ENCODE measurements around the gene MPZL1. TPM values are rescaled to one million over a fixed set of nuclear protein-coding genes. Genes with fewer than 3 reads are reported as not detected.

MPZL1 gene
- total and polyA plus RNA-seq, 2 of the 8 experiments (the other 6 are each of a cell fraction or from before 2014, with no cell fraction given), result 37.8 to 120 TPM

- Histone ChIP-seq H3K18ac (ENCODE audit: extremely low read depth, low read length) (peak overlapping the region; percentile 34; the same call in 1 of the 2 replicates), H4K91ac (replicated peaks; ENCODE audit: insufficient read length, low read length) (no peak overlapping the region), H3K27me3 (replicated peaks in 1 of 4; ENCODE audit: control insufficient read depth in 3 of 4, extremely low read depth in 1 of 4, insufficient read depth in 3 of 4, low read length in 3 of 4) (no peaks in the 10 kb centered on the region), H3K27ac (ENCODE audit: low read depth, low read length) (no peak overlapping the region), H3K23me2 (ENCODE audit: low read depth, low read length) (no peaks in the 10 kb centered on the region), H3K36me3 (ENCODE audit: control insufficient read depth in 2 of 4, insufficient read depth in 4 of 4, low read length in 3 of 4) (0 out of 8 replicates have a peak, but pooled peaks cover 0 to 4% (median 0%) of the 10 kb centered on the region in 4 experiments), H3K14ac (ENCODE audit: insufficient read length) (no peak overlapping the region), H2BK15ac (ENCODE audit: low read length) (no peak overlapping the region), H4K5ac (ENCODE audit: insufficient read length, low read depth, low read length) (no peak overlapping the region), H3K9me3 (ENCODE audit: insufficient read depth in 2 of 2, low read depth in 1 of 2, low read length in 1 of 2) (no peaks in the 10 kb centered on the region), H3K4me1 (replicated peaks in 1 of 4; ENCODE audit: control insufficient read depth in 3 of 4, insufficient read depth in 4 of 4, low read length in 3 of 4) (peaks cover 3 to 4% (median 3%) of the 10 kb centered on the region in 4 experiments; a peak in 3 of 7 replicates), H3K4me2 (ENCODE audit: insufficient read depth in 1 of 2, low read depth in 2 of 2, low read length in 2 of 2) (peak overlapping the region; percentile 75 to 84), H2BK120ac (replicated peaks; ENCODE audit: low read depth, low read length) (no peak overlapping the region), H3K4ac (replicated peaks; ENCODE audit: insufficient read length, low read depth, low read length) (no peak overlapping the region), H4K20me1 (replicated peaks in 1 of 2; ENCODE audit: control insufficient read depth in 1 of 2, insufficient read depth in 2 of 2, low read length in 2 of 2) (peaks cover 7 to 12% of the 10 kb centered on the region in 2 experiments), H3K4me3 (ENCODE audit: extremely low read depth in 1 of 4, insufficient read depth in 2 of 4, low read depth in 3 of 4, low read length in 4 of 4) (peak overlapping the region; percentile 81 to 97 (median 88)), H2BK5ac (ENCODE audit: low read depth, low read length) (no peak overlapping the region), H2BK20ac (ENCODE audit: low read length) (no peak overlapping the region; the same call in 1 of the 2 replicates), H3K9ac (replicated peaks in 1 of 4; ENCODE audit: extremely low read depth in 1 of 4, low read depth in 3 of 4, low read length in 3 of 4) (peak overlapping the region in 3 of 4 experiments; percentile 27 to 48 (median 44); a peak in 4 of 7 replicates), H3K23ac (ENCODE audit: insufficient read length) (no peak overlapping the region), H3K56ac (replicated peaks; ENCODE audit: insufficient read length, low read depth, low read length) (no peak overlapping the region), H2AFZ (ENCODE audit: low read length) (peak overlapping the region; percentile 38), H3K79me1 (ENCODE audit: low read depth, low read length) (peaks cover 9% of the 10 kb centered on the region; the same call in 1 of the 2 replicates), H3K79me2 (ENCODE audit: control insufficient read depth in 1 of 2, insufficient read depth in 2 of 2, low read length in 2 of 2) (peaks cover 2 to 34% of the 10 kb centered on the region in 2 experiments; a peak in 3 of 4 replicates), H2AK5ac (ENCODE audit: low read depth, low read length) (no peak overlapping the region), H4K8ac (ENCODE audit: extremely low read depth, insufficient read depth, low read length) (no peak overlapping the region), H2BK12ac (ENCODE audit: low read depth, low read length) (no peak overlapping the region)
- POLR2A ChIA-PET (ENCODE audit: partially characterized antibody), result interaction anchor here (0.9 to 1.3 kb wide), 2 partner anchors 8 to 215 kb away, joined by 4 to 5 read pairs; partner anchors contain the start of gene DCAF6
- FAIRE-seq (no peak), DNase-seq (ENCODE audit: low read depth in 1 of 2, low spot score in 2 of 2) (no peak)
- CTCF ChIA-PET (ENCODE audit: partially characterized antibody), result interaction anchor here (1.7 kb wide), 1 partner anchor 48 kb away, joined by 3 read pairs; no protein-coding TSS in a partner anchor
- 51% methylated on average over 13 of the region's 13 CpGs; no CpG with 5 or more reads in 1 of the 2 experiments for WGBS, 2 experiments (ENCODE audit: extremely low coverage in 1 of 2, insufficient coverage in 1 of 2, insufficient read length in 1 of 2, insufficient replicate concordance in 2 of 2, low coverage in 1 of 2, low lambda C conversion rate in 2 of 2, missing lambda C conversion rate in 1 of 2)
- TF ChIP-seq MAX (IDR thresholded peaks at IDR 0.05), result no peak
- no peak for TF ChIP-seq YY1 (IDR thresholded peaks at IDR 0.05; ENCODE audit: low read depth, low read length)
- TF ChIP-seq KDM4A (IDR thresholded peaks at IDR 0.05; ENCODE audit: low read depth, low read length, severe bottlenecking), result no peak
- TF ChIP-seq POLR2AphosphoS5 (IDR thresholded peaks at IDR 0.05; ENCODE audit: low read depth, low read length), result no peak
- no peak for TF ChIP-seq TCF12 (IDR thresholded peaks at IDR 0.05; ENCODE audit: low read depth, low read length)
- no peak for TF ChIP-seq MAFK (IDR thresholded peaks at IDR 0.05; ENCODE audit: low read depth, low read length)
- TF ChIP-seq CEBPB (IDR thresholded peaks at IDR 0.05; ENCODE audit: low read depth, low read length), result 0 out of 2 replicates have a peak, but pooled peaks have one; percentile 26
- no peak for TF ChIP-seq POU5F1 (IDR thresholded peaks at IDR 0.05; ENCODE audit: low read depth, low read length)
- TF ChIP-seq RAD21 (IDR thresholded peaks at IDR 0.05 in 1 of 2, conservative IDR thresholded peaks at IDR 0.05 in 1 of 2; ENCODE audit: low read depth in 2 of 2, low read length in 2 of 2), result peak; percentile 21 to 34; a peak in 2 of 4 replicates
- no peak for TF ChIP-seq RBBP5 (IDR thresholded peaks at IDR 0.05; ENCODE audit: borderline replicate concordance, low read depth, low read length)
- TF ChIP-seq TAF7 (optimal IDR thresholded peaks at IDR 0.05; ENCODE audit: borderline replicate concordance, low read depth, low read length), result no peak
Measured at GRCh38 chr1:167720965-167721616, 691 bp upstream of the MPZL1 start.
